Suprapubic skin (tissue), 3 donors: Measurements from ENCODE around the gene ARHGEF35.
"Not testable (repeated sequence)": the region's sequence is repeated elsewhere in the genome, so short reads cannot be mapped to it uniquely, and the experiment has no call there.

ENCODE experiments used
- POLR2A ChIP-seq, 2 donors: fragments of 450-650 bp; IDR thresholded peaks; one replicate each; pipeline ENCODE4 v1.6.1; 2017; ENCODE audit warnings: antibody characterized with exemption in 2 of 2, mild to moderate bottlenecking in 2 of 2, moderate library complexity in 2 of 2
- TF ChIP-seq, protein P1 (sequence below), 2 donors: fragments of 200-600 bp in 1 of 2; fragments of 450-650 bp in 1 of 2; sonication (generic) in 1 of 2; IDR thresholded peaks; one replicate each; pipeline ENCODE4 v1.5.1; 2016 to 2019; ENCODE audit warnings: antibody characterized with exemption in 2 of 2, mild to moderate bottlenecking in 1 of 2, moderate library complexity in 1 of 2

DNA sequence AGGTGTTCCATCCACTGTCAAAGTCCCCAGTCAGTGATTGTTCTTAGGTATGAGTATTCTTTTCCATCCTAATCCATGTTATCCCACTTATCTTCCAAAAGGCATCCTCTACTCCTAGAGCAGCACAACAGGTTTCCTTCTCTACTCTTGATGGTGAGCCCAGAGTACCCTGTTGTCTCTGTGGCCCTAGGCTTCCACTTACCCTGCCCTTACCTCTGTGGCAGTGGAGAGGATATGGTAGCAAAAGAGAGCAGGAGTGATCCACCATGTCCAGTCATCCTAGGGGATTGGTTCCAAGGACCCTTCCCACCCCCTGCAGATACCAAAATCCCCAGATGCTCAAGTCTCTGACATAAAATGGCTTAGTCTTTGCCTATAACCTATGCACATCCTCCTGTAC lies 21.6 kb upstream of the ARHGEF35 start:
- TF ChIP-seq, protein P1, sequence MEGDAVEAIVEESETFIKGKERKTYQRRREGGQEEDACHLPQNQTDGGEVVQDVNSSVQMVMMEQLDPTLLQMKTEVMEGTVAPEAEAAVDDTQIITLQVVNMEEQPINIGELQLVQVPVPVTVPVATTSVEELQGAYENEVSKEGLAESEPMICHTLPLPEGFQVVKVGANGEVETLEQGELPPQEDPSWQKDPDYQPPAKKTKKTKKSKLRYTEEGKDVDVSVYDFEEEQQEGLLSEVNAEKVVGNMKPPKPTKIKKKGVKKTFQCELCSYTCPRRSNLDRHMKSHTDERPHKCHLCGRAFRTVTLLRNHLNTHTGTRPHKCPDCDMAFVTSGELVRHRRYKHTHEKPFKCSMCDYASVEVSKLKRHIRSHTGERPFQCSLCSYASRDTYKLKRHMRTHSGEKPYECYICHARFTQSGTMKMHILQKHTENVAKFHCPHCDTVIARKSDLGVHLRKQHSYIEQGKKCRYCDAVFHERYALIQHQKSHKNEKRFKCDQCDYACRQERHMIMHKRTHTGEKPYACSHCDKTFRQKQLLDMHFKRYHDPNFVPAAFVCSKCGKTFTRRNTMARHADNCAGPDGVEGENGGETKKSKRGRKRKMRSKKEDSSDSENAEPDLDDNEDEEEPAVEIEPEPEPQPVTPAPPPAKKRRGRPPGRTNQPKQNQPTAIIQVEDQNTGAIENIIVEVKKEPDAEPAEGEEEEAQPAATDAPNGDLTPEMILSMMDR (IDR thresholded peaks at IDR 0.05) = not testable (repeated sequence)
- not testable (repeated sequence) for TF ChIP-seq POLR2A (IDR thresholded peaks at IDR 0.05)
